Caco-2 (cell line): Measurements from ENCODE around the gene COL9A3. TPM values are rescaled to one million over a fixed set of nuclear protein-coding genes. Genes with fewer than 3 reads are reported as not detected.

ENCODE experiments used
- BruUV-seq: library from RNA; stranded (reverse); fragments of 400-500 nt; replicated peaks from 2 replicates; lab custom pipeline; 2021; lab: Mats Ljungman, UMichigan
- CTCF ChIA-PET: fragments of 300-600 bp; sonication (Branson Sonifier 250); formaldehyde crosslinking; loops from one replicate; lab custom pipeline; 2022; ENCODE audit warnings: antibody characterized with exemption; lab: Charles Lee
- POLR2A ChIA-PET: fragments of 300-600 bp; sonication (Branson Sonifier 250); formaldehyde crosslinking; loops from one replicate; lab custom pipeline; 2022; ENCODE audit warnings: antibody characterized with exemption; lab: Charles Lee
- DNase-seq, 2 experiments: peaks; one replicate each; pipeline versions ENCODE4 v3.0.0 to v3.0.0-alpha.2; 2020 to 2022
- H3K27me3 ChIP-seq: replicated peaks from 2 replicates; pipeline ENCODE4 v1.6.0; 2011; ENCODE audit warnings: low read length; ENCODE audit not compliant: control insufficient read depth, insufficient read depth
- H3K36me3 ChIP-seq: 2 replicates; pipeline ENCODE4 v1.5.1; 2011; ENCODE audit warnings: low read length; ENCODE audit not compliant: control insufficient read depth, insufficient read depth
- H3K4me1 ChIP-seq: fragments of 250-450 bp; sonication (Bioruptor Pico); 2 replicates; pipeline ENCODE4 v1.5.1; 2020; ENCODE audit warnings: mild to moderate bottlenecking
- H3K4me3 ChIP-seq: 2 replicates; pipeline ENCODE4 v1.5.1; 2011; ENCODE audit warnings: low read depth, mild to moderate bottlenecking, control low read depth, low read length
- H3K9me3 ChIP-seq: fragments of 250-450 bp; sonication (Bioruptor Pico); 2 replicates; pipeline ENCODE4 v1.5.1; 2020; ENCODE audit warnings: mild to moderate bottlenecking, moderate library complexity
- H3K27ac Mint-ChIP-seq: one replicate; pipeline ENCODE4 v1.8.0; 2022; ENCODE audit warnings: mixed read lengths; ENCODE audit not compliant: unreplicated experiment
- H3K27me3 Mint-ChIP-seq: one replicate; pipeline ENCODE4 v1.8.0; 2022; ENCODE audit warnings: mixed read lengths; ENCODE audit not compliant: insufficient read depth, unreplicated experiment
- H3K36me3 Mint-ChIP-seq: one replicate; pipeline ENCODE4 v1.8.0; 2022; ENCODE audit warnings: mild to moderate bottlenecking, mixed read lengths; ENCODE audit not compliant: insufficient read depth, unreplicated experiment
- H3K4me1 Mint-ChIP-seq: one replicate; pipeline ENCODE4 v1.8.0; 2022; ENCODE audit warnings: low read depth, mixed read lengths; ENCODE audit not compliant: unreplicated experiment
- H3K4me3 Mint-ChIP-seq: one replicate; pipeline ENCODE4 v1.8.0; 2022; ENCODE audit warnings: mild to moderate bottlenecking, moderate library complexity, mixed read lengths; ENCODE audit not compliant: unreplicated experiment
- H3K9me3 Mint-ChIP-seq: one replicate; pipeline ENCODE4 v1.8.0; 2022; ENCODE audit warnings: mixed read lengths; ENCODE audit not compliant: unreplicated experiment
- CTCF ChIP-seq, 2 experiments: fragments of 200-600 bp in 1 of 2; IDR thresholded peaks; 1 replicate in 1 of 2; 2 replicates in 1 of 2; pipeline versions ENCODE4 v1.5.1 to v1.8.0; 2011 to 2022; ENCODE audit warnings: antibody characterized with exemption in 1 of 2, control low read depth in 1 of 2, inconsistent platforms in 1 of 2, low read depth in 1 of 2, low read length in 1 of 2, mild to moderate bottlenecking in 1 of 2, moderate library complexity in 1 of 2; ENCODE audit not compliant: insufficient read depth in 1 of 2, severe bottlenecking in 1 of 2, unreplicated experiment in 1 of 2
- intact Hi-C: fragments of 100-400 bp; cut with micrococcal nuclease; formaldehyde crosslinking; loops from one replicate; pipeline ENCODE4 v1.10.0; 2022; ENCODE audit not compliant: unreplicated experiment
- total RNA-seq: library from RNA; stranded (reverse); gene quantifications from 2 replicates; pipeline ENCODE4 v1.2.3, GENCODE V29; 2022

The COL9A3 gene
- total RNA-seq, 1 experiment from 2014 or later, result 6.4 TPM

GRCh38 chr20:62799873-62800272, 17.0 kb upstream of the COL9A3 start:
- POLR2A ChIA-PET, result no interaction called here
- no peak overlapping the region for H3K4me3 Mint-ChIP-seq

GRCh38 chr20:62800314-62801259, 16.3 kb upstream of the COL9A3 start:
- intact Hi-C loops, result no loop called here
- H3K4me1 Mint-ChIP-seq, result peaks cover 16% of the 10 kb centered on the region
- ChIA-PET POLR2A (no interaction called here), CTCF (no interaction called here)
- no peak for DNase-seq
- no peak for TF ChIP-seq CTCF (IDR thresholded peaks at IDR 0.05; ENCODE audit: insufficient read depth in 1 of 2, low read depth in 1 of 2, low read length in 1 of 2, severe bottlenecking in 1 of 2, unreplicated experiment in 1 of 2)
- no TSS peak for BruUV-seq
- Histone ChIP-seq H3K27me3 (no peaks in the 10 kb centered on the region), H3K4me3 (no peak overlapping the region), H3K4me1 (peaks cover 17% of the 10 kb centered on the region), H3K36me3 (peaks cover 9% of the 10 kb centered on the region), H3K9me3 (no peaks in the 10 kb centered on the region)
- H3K9me3 Mint-ChIP-seq, result no peaks in the 10 kb centered on the region
- H3K27me3 Mint-ChIP-seq, result no peaks in the 10 kb centered on the region
- H3K36me3 Mint-ChIP-seq, result peaks cover 80% of the 10 kb centered on the region
- H3K27ac Mint-ChIP-seq, result no peak overlapping the region
- no peak overlapping the region for H3K4me3 Mint-ChIP-seq

More at GRCh38 chr20:62799873-62800272, 17.0 kb upstream of the COL9A3 start:
- H3K36me3 Mint-ChIP-seq, result peaks cover 83% of the 10 kb centered on the region
- no peak for DNase-seq
- CTCF ChIA-PET, result interaction anchor here (0.6 kb wide), 1 partner anchor 413 kb away, joined by 3 read pairs; no protein-coding TSS in a partner anchor
- Histone ChIP-seq H3K36me3 (peaks cover 9% of the 10 kb centered on the region), H3K4me1 (peaks cover 16% of the 10 kb centered on the region), H3K4me3 (no peak overlapping the region), H3K27me3 (no peaks in the 10 kb centered on the region), H3K9me3 (no peaks in the 10 kb centered on the region)
- peaks cover 15% of the 10 kb centered on the region for H3K4me1 Mint-ChIP-seq
- intact Hi-C loops, result loop anchor here (10.0 kb wide), 1 partner anchor 495 kb away; the partner anchor contains the start of gene ADRM1
- TF ChIP-seq CTCF (IDR thresholded peaks at IDR 0.05; ENCODE audit: insufficient read depth in 1 of 2, low read depth in 1 of 2, low read length in 1 of 2, severe bottlenecking in 1 of 2, unreplicated experiment in 1 of 2), result no peak
- BruUV-seq, result no TSS peak
- H3K27ac Mint-ChIP-seq, result no peak overlapping the region
- H3K9me3 Mint-ChIP-seq, result no peaks in the 10 kb centered on the region
- no peaks in the 10 kb centered on the region for H3K27me3 Mint-ChIP-seq

- CTCF ChIA-PET, result no interaction called here
- H3K4me3 Mint-ChIP-seq, result no peak overlapping the region
- peaks cover 25% of the 10 kb centered on the region for H3K4me1 Mint-ChIP-seq
- no peaks in the 10 kb centered on the region for H3K9me3 Mint-ChIP-seq
- POLR2A ChIA-PET, result no interaction called here
- intact Hi-C loops, result no loop called here
- no peak for DNase-seq
- H3K36me3 Mint-ChIP-seq, result peaks cover 79% of the 10 kb centered on the region
- no peak overlapping the region for H3K27ac Mint-ChIP-seq
- Histone ChIP-seq H3K4me1 (peaks cover 26% of the 10 kb centered on the region), H3K27me3 (no peaks in the 10 kb centered on the region), H3K36me3 (peaks cover 9% of the 10 kb centered on the region), H3K4me3 (no peak overlapping the region), H3K9me3 (no peaks in the 10 kb centered on the region)
- TF ChIP-seq CTCF (IDR thresholded peaks at IDR 0.05; ENCODE audit: insufficient read depth in 1 of 2, low read depth in 1 of 2, low read length in 1 of 2, severe bottlenecking in 1 of 2, unreplicated experiment in 1 of 2), result no peak
- no peaks in the 10 kb centered on the region for H3K27me3 Mint-ChIP-seq
- BruUV-seq, result no TSS peak
Measured at GRCh38 chr20:62801284-62802010, 15.4 kb upstream of the COL9A3 start.
